H1 (cell line): Measurements from ENCODE around the gene RHBDF2. TPM values are rescaled to one million over a fixed set of nuclear protein-coding genes. Genes with fewer than 3 reads are reported as not detected.

Experiments used
- CTCF ChIA-PET: fragments of 300-600 bp; sonication (Branson Sonifier 250); formaldehyde crosslinking; loops from one replicate; lab custom pipeline; 2021; ENCODE audit not compliant: partially characterized antibody; lab: Charles Lee
- POLR2A ChIA-PET: fragments of 300-600 bp; sonication (Branson Sonifier 250); formaldehyde crosslinking; loops from one replicate; lab custom pipeline; 2021; ENCODE audit warnings: inconsistent platforms; ENCODE audit not compliant: partially characterized antibody; lab: Charles Lee
- DNase-seq, 2 experiments: peaks; one replicate each; pipeline versions ENCODE4 v3.0.0 to v3.0.0-alpha.2; 2010 to 2022; ENCODE audit warnings: low spot score in 2 of 2, low read depth in 1 of 2, mixed read lengths in 1 of 2
- FAIRE-seq: peaks from 2 replicates; lab custom pipeline; 2011; peaks lifted over from hg19 to GRCh38; lab: Jason Lieb, UNC
- H2AFZ ChIP-seq: 2 replicates; pipeline ENCODE4 v1.8.1; 2012; ENCODE audit warnings: low read length, inconsistent platforms
- H2AK5ac ChIP-seq: 2 replicates; pipeline ENCODE4 v1.6.1; 2013; ENCODE audit warnings: low read depth, low read length
- H2BK120ac ChIP-seq: replicated peaks from 2 replicates; pipeline ENCODE3; 2013; ENCODE audit warnings: low read depth, low read length, inconsistent platforms
- H2BK12ac ChIP-seq: 2 replicates; pipeline ENCODE4 v1.6.1; 2013; ENCODE audit warnings: low read depth, low read length
- H2BK15ac ChIP-seq: 2 replicates; pipeline ENCODE4 v1.6.1; 2013; ENCODE audit warnings: low read length
- H2BK20ac ChIP-seq: 2 replicates; pipeline ENCODE4 v1.6.1; 2013; ENCODE audit warnings: low read length
- H2BK5ac ChIP-seq: 2 replicates; pipeline ENCODE4 v1.6.1; 2013; ENCODE audit warnings: low read depth, low read length
- H3K14ac ChIP-seq: 2 replicates; pipeline ENCODE4 v1.6.1; 2013; ENCODE audit warnings: inconsistent platforms; ENCODE audit not compliant: insufficient read length
- H3K18ac ChIP-seq: 2 replicates; pipeline ENCODE4 v1.6.1; 2013; ENCODE audit warnings: low read length; ENCODE audit errors: extremely low read depth
- H3K23ac ChIP-seq: 2 replicates; pipeline ENCODE4 v1.6.1; 2013; ENCODE audit warnings: inconsistent platforms; ENCODE audit not compliant: insufficient read length
- H3K23me2 ChIP-seq: 2 replicates; pipeline ENCODE4 v1.6.1; 2013; ENCODE audit warnings: low read depth, low read length
- H3K27ac ChIP-seq: 2 replicates; pipeline ENCODE4 v1.6.1; 2011; ENCODE audit warnings: low read depth, low read length, inconsistent platforms
- H3K27me3 ChIP-seq, 4 experiments: replicated peaks in 1 of 4; 1 replicate in 1 of 4; 2 replicates in 3 of 4; pipeline versions ENCODE4 v1.6.1 to v1.8.1; 2011 to 2013; ENCODE audit warnings: low read length in 3 of 4, mild to moderate bottlenecking in 3 of 4, inconsistent platforms in 2 of 4, mixed read lengths in 2 of 4, moderate library complexity in 1 of 4; ENCODE audit not compliant: control insufficient read depth in 3 of 4, insufficient read depth in 3 of 4; ENCODE audit errors: extremely low read depth in 1 of 4
- H3K36me3 ChIP-seq, 4 experiments: 2 replicates each; pipeline versions ENCODE4 v1.6.1 to v1.8.1; 2011 to 2013; ENCODE audit warnings: mild to moderate bottlenecking in 4 of 4, low read length in 3 of 4, moderate library complexity in 2 of 4, control low read depth in 1 of 4, inconsistent platforms in 1 of 4; ENCODE audit not compliant: insufficient read depth in 4 of 4, control insufficient read depth in 2 of 4
- H3K4ac ChIP-seq: replicated peaks from 2 replicates; pipeline ENCODE3; 2013; ENCODE audit warnings: low read length, low read depth, mixed read lengths, inconsistent platforms; ENCODE audit not compliant: insufficient read length
- H3K4me1 ChIP-seq, 4 experiments: replicated peaks in 1 of 4; 1 replicate in 1 of 4; 2 replicates in 3 of 4; pipeline versions ENCODE4 v1.6.1 to v1.8.1; 2011 to 2013; ENCODE audit warnings: low read length in 3 of 4, inconsistent platforms in 2 of 4, mixed read lengths in 1 of 4; ENCODE audit not compliant: insufficient read depth in 4 of 4, control insufficient read depth in 3 of 4
- H3K4me2 ChIP-seq, 2 experiments: 2 replicates each; pipeline versions ENCODE4 v1.6.1 to v1.8.1; 2011 to 2013; ENCODE audit warnings: low read depth in 2 of 2, low read length in 2 of 2, control low read depth in 1 of 2, inconsistent platforms in 1 of 2, mild to moderate bottlenecking in 1 of 2; ENCODE audit not compliant: insufficient read depth in 1 of 2
- H3K4me3 ChIP-seq, 4 experiments: fragments of 200-600, 300-600 bp in 1 of 4; sonication (generic), shearing (Covaris generic), sonication (Bioruptor Twin) in 1 of 4; 2 replicates each; pipeline versions ENCODE4 v1.5.1 to v1.8.1; 2011 to 2016; ENCODE audit warnings: low read length in 4 of 4, low read depth in 3 of 4, control low read depth in 2 of 4, inconsistent platforms in 2 of 4, mild to moderate bottlenecking in 2 of 4, mixed read lengths in 1 of 4, moderate library complexity in 1 of 4; ENCODE audit not compliant: insufficient read depth in 2 of 4; ENCODE audit errors: extremely low read depth in 1 of 4
- H3K56ac ChIP-seq: replicated peaks from 2 replicates; pipeline ENCODE3; 2013; ENCODE audit warnings: low read depth, mild to moderate bottlenecking, mixed read lengths, low read length, inconsistent platforms; ENCODE audit not compliant: insufficient read length
- H3K79me1 ChIP-seq: 2 replicates; pipeline ENCODE4 v1.6.1; 2013; ENCODE audit warnings: low read depth, low read length, control low read depth
- H3K79me2 ChIP-seq, 2 experiments: 2 replicates each; pipeline versions ENCODE4 v1.6.1 to v1.8.1; 2012 to 2013; ENCODE audit warnings: low read length in 2 of 2, mild to moderate bottlenecking in 2 of 2, inconsistent platforms in 1 of 2; ENCODE audit not compliant: insufficient read depth in 2 of 2, control insufficient read depth in 1 of 2
- H3K9ac ChIP-seq, 4 experiments: replicated peaks in 1 of 4; 1 replicate in 1 of 4; 2 replicates in 3 of 4; pipeline versions ENCODE4 v1.6.1 to v1.8.1; 2011 to 2013; ENCODE audit warnings: low read depth in 3 of 4, low read length in 3 of 4, control low read depth in 2 of 4, mild to moderate bottlenecking in 2 of 4, moderate library complexity in 2 of 4, inconsistent platforms in 1 of 4; ENCODE audit errors: extremely low read depth in 1 of 4
- H3K9me3 ChIP-seq, 2 experiments: 2 replicates each; pipeline versions ENCODE4 v1.6.1 to v1.8.1; 2012 to 2013; ENCODE audit warnings: mild to moderate bottlenecking in 2 of 2, moderate library complexity in 2 of 2, control low read depth in 1 of 2, inconsistent platforms in 1 of 2, low read depth in 1 of 2, low read length in 1 of 2, mixed read lengths in 1 of 2; ENCODE audit not compliant: insufficient read depth in 2 of 2
- H4K20me1 ChIP-seq, 2 experiments: replicated peaks in 1 of 2; 2 replicates each; pipeline versions ENCODE3 to v1.8.1; 2011 to 2013; ENCODE audit warnings: inconsistent platforms in 2 of 2, low read length in 2 of 2, mild to moderate bottlenecking in 1 of 2; ENCODE audit not compliant: insufficient read depth in 2 of 2, control insufficient read depth in 1 of 2
- H4K5ac ChIP-seq: 2 replicates; pipeline ENCODE4 v1.6.1; 2013; ENCODE audit warnings: low read length, low read depth, mixed read lengths, inconsistent platforms; ENCODE audit not compliant: insufficient read length
- H4K8ac ChIP-seq: 2 replicates; pipeline ENCODE4 v1.8.0; 2013; ENCODE audit warnings: mild to moderate bottlenecking, moderate library complexity, low read length, inconsistent platforms; ENCODE audit not compliant: insufficient read depth; ENCODE audit errors: extremely low read depth
- H4K91ac ChIP-seq: replicated peaks from 2 replicates; pipeline ENCODE3; 2013; ENCODE audit warnings: low read length, mixed read lengths, inconsistent platforms; ENCODE audit not compliant: insufficient read length
- CHD1 ChIP-seq: IDR thresholded peaks from 2 replicates; pipeline ENCODE4 v1.6.1; 2012; ENCODE audit warnings: low read depth, low read length, improper control_type of control experiment
- GABPA ChIP-seq: IDR thresholded peaks from 2 replicates; pipeline ENCODE4 v1.6.1; 2011; ENCODE audit warnings: mild to moderate bottlenecking, low read length, moderate library complexity, borderline replicate concordance; ENCODE audit not compliant: insufficient read depth
- KDM4A ChIP-seq: IDR thresholded peaks from one replicate; pipeline ENCODE4 v1.7.1; 2012; ENCODE audit warnings: low read depth, mild to moderate bottlenecking, moderate library complexity, low read length, inconsistent platforms; ENCODE audit not compliant: severe bottlenecking
- POU5F1 ChIP-seq: IDR thresholded peaks from 2 replicates; pipeline ENCODE4 v1.6.1; 2011; ENCODE audit warnings: low read depth, mild to moderate bottlenecking, low read length, moderate library complexity
- TCF12 ChIP-seq: IDR thresholded peaks from 2 replicates; pipeline ENCODE4 v1.6.1; 2011; ENCODE audit warnings: low read depth, mild to moderate bottlenecking, low read length
- YY1 ChIP-seq: IDR thresholded peaks from 2 replicates; pipeline ENCODE4 v1.6.1; 2011; ENCODE audit warnings: low read depth, mild to moderate bottlenecking, low read length
- WGBS, 2 experiments: shearing (Covaris generic) in 1 of 2; methylation state at CpG; one replicate each; pipeline versions ENCODE4 v1.1.6 to v1.1.7; 2013 to 2015; ENCODE audit warnings: low lambda C conversion rate in 2 of 2, mixed read lengths in 2 of 2, inconsistent platforms in 1 of 2, low coverage in 1 of 2, missing lambda C conversion rate in 1 of 2; ENCODE audit not compliant: insufficient replicate concordance in 2 of 2, insufficient coverage in 1 of 2, insufficient read length in 1 of 2; ENCODE audit errors: extremely low coverage in 1 of 2, missing lambda C conversion rate in 1 of 2; 5-methylcytosine and 5-hydroxymethylcytosine counted together
- polyA plus RNA-seq, 7 experiments: library from polyadenylated mRNA; depleted of rRNA in 3 of 7; stranded (reverse) in 5 of 7; unstranded in 2 of 7; fragments of >200 nt in 5 of 7; fragments of 200-250 nt in 2 of 7; gene quantifications; 1 replicate in 5 of 7; 2 replicates in 1 of 7; 4 replicates in 1 of 7; pipeline versions ENCODE4 v1.2.1 to v1.2.3, GENCODE V29; 2011 to 2013; ENCODE audit warnings: missing spikeins in 2 of 7, mixed read lengths in 2 of 7
- total RNA-seq: library from RNA; stranded (reverse); fragmentation: NEBNext Ultra II Directional; extraction: Animal tissue kit (Norgen Biotek cat#: 25700); gene quantifications from 2 replicates; pipeline ENCODE4 v1.2.1, GENCODE V29; 2021
- TF ChIP-seq, protein P1 (sequence below), 3 experiments: IDR thresholded peaks; 1 replicate in 2 of 3; 2 replicates in 1 of 3; pipeline versions ENCODE4 v1.5.1 to v1.6.1; 2011; ENCODE audit warnings: low read length in 3 of 3, mild to moderate bottlenecking in 3 of 3, inconsistent platforms in 2 of 3, low read depth in 1 of 3, moderate library complexity in 1 of 3; ENCODE audit not compliant: insufficient read depth in 1 of 3; ENCODE audit errors: control extremely low read depth in 1 of 3

The RHBDF2 gene
- total and polyA plus RNA-seq, 2 of the 8 experiments (the other 6 are each of a cell fraction or from before 2014, with no cell fraction given) = 21.2 to 25.9 TPM

DNA sequence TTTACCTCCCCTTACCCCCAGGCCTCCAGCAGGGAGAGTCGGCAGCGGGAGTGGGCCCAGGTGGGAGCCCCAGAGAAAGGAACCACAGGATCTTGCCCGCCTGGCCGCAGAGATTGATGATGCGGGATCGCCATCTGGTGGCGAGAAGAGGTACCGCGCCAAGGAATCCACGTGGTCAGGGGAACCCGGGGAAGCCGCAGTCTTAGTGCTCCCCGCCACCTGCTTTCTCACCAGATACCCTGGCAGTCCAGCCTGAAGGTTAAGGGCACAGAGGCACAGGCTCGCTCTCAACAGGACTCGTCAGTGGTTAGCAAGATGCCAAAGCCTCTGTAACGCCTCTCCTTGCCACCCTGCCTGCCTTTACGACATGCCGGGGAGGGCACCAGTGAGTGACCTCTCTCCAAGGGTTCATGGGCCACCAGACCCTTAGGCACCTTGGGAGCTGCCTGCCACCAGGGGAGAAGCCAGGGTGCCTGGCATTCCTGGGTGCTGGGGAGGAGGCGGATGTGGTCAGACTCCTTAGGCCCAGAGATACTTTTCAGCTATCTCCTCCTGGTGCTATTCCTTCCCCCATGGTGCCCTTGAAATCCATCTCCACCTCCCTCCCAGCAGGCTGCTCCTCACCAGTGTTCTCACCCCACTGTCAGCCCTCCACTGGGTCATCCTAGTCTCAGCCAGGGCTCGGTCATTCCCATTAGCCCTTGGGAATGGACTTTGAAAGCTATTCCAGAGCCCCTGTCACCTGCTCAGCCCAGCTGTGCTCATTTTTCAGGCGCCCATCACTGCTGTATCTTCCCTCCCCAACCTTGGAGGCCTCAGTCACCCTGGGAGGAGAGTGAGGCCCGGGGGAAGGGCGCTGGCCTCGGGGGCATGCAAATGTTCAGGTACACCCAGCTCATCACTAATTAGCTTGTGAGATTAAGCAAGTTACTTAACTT, 5.5 kb upstream of the RHBDF2 start:
- H3K36me3 ChIP-seq = no peaks in the 10 kb centered on the region
- H3K23ac ChIP-seq = no peak overlapping the region
- peak overlapping the region; percentile 93 for H4K91ac ChIP-seq
- H3K9ac ChIP-seq = no peak overlapping the region
- H2BK5ac ChIP-seq = peak overlapping the region; percentile 63; the same call in 1 of the 2 replicates
- H2AK5ac ChIP-seq = no peak overlapping the region
- FAIRE-seq = no peak
- CTCF ChIA-PET = interaction anchor here (0.6 to 20.2 kb wide), 37 partner anchors 8 to 901 kb away, joined by 3 to 446 read pairs (median 6); partner anchors contain the start of gene AANAT
- no peaks in the 10 kb centered on the region for H3K23me2 ChIP-seq
- peak overlapping the region in 1 of 4 experiments; percentile 40; a peak in 2 of 8 replicates for H3K4me3 ChIP-seq
- POLR2A ChIA-PET = interaction anchor here (1.3 kb wide), 1 partner anchor 60 kb away, joined by 3 read pairs; no protein-coding TSS in a partner anchor
- peaks cover 4 to 9% (median 6%) of the 10 kb centered on the region in 4 experiments for H3K4me1 ChIP-seq
- H3K14ac ChIP-seq = no peak overlapping the region
- H3K9me3 ChIP-seq = no peaks in the 10 kb centered on the region
- H3K79me2 ChIP-seq = no peaks in the 10 kb centered on the region
- 0 out of 2 replicates have a peak overlapping the region, but pooled peaks have one; percentile 7 for H4K8ac ChIP-seq
- H2BK15ac ChIP-seq = peak overlapping the region; percentile 100; the same call in 1 of the 2 replicates
- no peaks in the 10 kb centered on the region for H3K79me1 ChIP-seq
- peak overlapping the region; percentile 65 for H2BK120ac ChIP-seq
- no peaks in the 10 kb centered on the region for H4K20me1 ChIP-seq
- no peak overlapping the region for H3K56ac ChIP-seq
- H3K27ac ChIP-seq = no peak overlapping the region
- peak; percentile 56 to 99 for DNase-seq
- peak overlapping the region; percentile 97 for H2AFZ ChIP-seq
- peak overlapping the region; percentile 16 for H3K4ac ChIP-seq
- WGBS, 2 experiments = 33% methylated on average over 24 of the region's 24 CpGs; no CpG with 5 or more reads in 1 of the 2 experiments
- no peak overlapping the region for H3K18ac ChIP-seq
- H4K5ac ChIP-seq = no peak overlapping the region
- H2BK20ac ChIP-seq = no peak overlapping the region; the same call in 1 of the 2 replicates
- peak overlapping the region; percentile 91; the same call in 1 of the 2 replicates for H2BK12ac ChIP-seq
- peaks cover 0 to 6% (median 4%) of the 10 kb centered on the region in 4 experiments; a peak in 5 of 7 replicates for H3K27me3 ChIP-seq
- peak overlapping the region in 1 of 2 experiments; percentile 36; a peak in 1 of 4 replicates for H3K4me2 ChIP-seq
- TF ChIP-seq GABPA = 0 out of 2 replicates have a peak, but pooled peaks have one; percentile 52
- no peak for TF ChIP-seq CHD1
- peak; percentile 64; the same call in 1 of the 2 replicates for TF ChIP-seq TCF12
- TF ChIP-seq POU5F1 = no peak
- no peak for TF ChIP-seq KDM4A
- peak; percentile 28; the same call in 1 of the 2 replicates for TF ChIP-seq YY1
- TF ChIP-seq, protein P1, sequence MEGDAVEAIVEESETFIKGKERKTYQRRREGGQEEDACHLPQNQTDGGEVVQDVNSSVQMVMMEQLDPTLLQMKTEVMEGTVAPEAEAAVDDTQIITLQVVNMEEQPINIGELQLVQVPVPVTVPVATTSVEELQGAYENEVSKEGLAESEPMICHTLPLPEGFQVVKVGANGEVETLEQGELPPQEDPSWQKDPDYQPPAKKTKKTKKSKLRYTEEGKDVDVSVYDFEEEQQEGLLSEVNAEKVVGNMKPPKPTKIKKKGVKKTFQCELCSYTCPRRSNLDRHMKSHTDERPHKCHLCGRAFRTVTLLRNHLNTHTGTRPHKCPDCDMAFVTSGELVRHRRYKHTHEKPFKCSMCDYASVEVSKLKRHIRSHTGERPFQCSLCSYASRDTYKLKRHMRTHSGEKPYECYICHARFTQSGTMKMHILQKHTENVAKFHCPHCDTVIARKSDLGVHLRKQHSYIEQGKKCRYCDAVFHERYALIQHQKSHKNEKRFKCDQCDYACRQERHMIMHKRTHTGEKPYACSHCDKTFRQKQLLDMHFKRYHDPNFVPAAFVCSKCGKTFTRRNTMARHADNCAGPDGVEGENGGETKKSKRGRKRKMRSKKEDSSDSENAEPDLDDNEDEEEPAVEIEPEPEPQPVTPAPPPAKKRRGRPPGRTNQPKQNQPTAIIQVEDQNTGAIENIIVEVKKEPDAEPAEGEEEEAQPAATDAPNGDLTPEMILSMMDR (IDR thresholded peaks at IDR 0.05; ENCODE audit: control extremely low read depth in 1 of 3, insufficient read depth in 1 of 3, low read depth in 1 of 3, low read length in 3 of 3) = peak; percentile 92 to 98 (median 93)
